ENCODE data around the gene COL1A1.

COL1A1 gene

DNA sequence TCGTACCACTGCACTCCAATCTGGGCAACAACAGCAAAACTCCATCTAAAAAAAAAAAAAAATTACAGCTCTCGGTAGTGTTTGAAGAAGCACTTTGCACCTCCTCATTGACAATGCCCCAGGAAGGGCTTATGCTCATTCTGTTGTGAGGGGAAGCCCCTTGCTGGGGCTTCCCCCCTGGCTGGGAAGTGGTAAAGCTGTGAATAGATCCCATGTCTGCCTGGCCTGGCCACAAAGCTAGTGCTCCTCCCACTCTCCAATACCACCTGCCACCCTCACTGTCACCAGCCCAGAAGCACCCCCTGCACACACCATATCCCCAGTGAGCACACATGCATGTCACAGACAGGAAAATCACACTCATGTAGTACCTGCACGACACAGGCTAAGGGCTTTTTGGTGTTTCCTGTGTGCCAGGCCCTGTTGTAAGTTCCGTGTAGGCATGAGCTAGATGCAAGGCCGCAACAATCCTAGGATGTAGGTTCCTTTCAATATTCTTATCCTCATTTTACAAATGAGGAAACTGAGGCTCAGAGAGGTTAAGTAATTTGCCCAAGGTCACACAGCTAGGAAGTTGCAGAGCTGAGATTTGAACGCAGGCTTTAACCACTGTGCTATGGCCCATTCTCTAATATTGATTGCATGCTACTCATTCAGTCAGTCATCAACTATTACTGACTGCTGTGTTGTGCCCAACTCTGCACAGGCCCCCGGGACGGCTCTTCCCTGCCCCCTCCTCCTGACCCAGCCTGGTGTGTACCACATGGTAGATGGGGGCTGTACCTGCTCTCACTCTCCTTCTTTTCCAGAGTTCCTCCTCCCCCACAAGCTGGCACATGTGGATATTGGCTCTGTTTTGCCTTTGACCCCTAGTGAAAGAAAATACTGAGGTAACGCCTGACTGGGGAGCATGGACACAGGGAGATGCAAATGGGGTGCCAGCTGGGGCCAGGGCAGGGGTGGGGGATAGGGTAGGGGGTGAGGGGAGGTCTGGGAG lies 11.9 kb upstream of the COL1A1 start:
- no peak for DNase-seq (ENCODE audit: low spot score)

GRCh38 chr17:50212121-50212843 lies 10.9 kb upstream of the COL1A1 start:
- DNase-seq (ENCODE audit: low spot score) = no peak

DNA sequence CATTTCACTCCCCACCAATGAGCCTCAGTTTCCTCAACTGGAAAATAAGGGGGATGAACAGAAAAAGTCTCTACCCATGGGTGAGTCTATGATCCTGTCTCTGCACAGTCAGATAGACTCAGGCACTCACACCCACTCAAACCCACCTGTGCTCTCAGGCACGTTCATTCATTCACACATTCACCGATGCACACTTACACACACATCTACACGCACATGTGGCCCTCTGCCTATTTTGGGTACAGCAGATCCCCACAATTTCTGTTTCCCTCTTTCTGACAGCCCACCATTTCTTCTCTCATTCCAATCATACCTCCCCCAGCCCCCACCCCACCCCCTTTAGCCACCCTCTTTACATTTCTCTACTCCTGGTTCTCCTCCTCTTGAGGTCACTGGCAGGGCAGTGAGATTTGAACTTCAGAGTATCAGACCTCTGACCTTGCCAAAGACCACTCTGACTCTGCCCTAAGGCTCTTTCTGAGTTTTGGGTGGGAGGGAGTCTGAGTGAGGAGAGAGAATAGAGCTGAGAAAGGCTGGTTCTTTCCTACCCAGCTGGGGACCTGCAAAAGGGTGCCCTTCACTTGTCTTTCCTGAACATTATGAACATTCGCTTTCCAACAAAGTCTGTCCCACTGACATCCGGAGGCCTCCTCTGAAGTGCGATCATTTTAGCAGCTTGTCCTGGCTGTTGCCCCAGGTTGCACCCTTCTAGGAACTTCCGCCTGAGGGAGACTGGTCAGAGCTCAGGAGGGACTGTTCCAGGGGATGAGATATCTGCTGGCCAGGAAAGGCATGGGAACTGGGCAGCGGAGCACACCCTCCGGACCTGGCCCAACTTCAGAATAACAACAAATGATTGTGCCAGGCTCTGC lies 10.1 kb upstream of the COL1A1 start:
- DNase-seq (ENCODE audit: low spot score) = no peak

- no peak for DNase-seq (ENCODE audit: low spot score)
Observed at GRCh38 chr17:50210240-50211225, 9.1 kb upstream of the COL1A1 start.

DNA sequence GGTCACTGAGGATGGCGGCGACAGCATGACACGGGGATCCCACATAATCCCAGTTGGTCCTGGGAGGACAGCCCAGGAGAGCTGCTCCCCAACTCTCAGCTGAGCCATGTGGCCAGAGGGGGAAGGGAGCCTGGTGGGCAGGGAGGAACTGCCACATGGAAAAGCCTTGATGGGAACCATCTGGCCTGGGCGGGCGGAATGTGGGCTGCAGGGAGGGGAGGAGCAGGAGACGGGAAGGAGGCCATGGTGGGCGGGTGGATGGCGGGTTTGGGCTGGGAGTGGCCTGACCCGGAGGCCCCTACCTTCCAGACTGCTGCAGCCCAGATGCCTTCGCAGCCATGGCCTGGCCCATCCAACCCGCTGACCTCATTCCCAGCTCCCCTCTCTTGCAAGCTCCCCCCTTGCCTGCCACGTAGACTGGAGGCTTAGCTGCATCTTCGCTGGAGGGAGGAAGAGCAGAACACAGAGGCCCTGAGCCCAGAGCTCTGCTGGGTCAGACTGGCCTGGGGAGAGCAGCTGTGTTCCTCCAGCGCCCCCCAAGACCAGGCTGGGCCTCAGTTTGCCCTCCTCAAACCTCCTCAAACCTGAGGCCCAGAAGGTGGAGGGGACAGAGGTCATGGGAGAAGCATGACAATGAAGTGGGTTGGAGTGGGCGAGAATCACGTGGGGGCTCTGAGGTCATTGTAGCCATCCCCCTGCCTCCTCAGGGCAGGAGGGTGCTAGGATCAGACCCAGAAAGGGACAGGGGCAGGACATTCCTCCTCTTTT lies 8.2 kb upstream of the COL1A1 start:
- peak; percentile 25 for DNase-seq (ENCODE audit: low spot score)

DNA sequence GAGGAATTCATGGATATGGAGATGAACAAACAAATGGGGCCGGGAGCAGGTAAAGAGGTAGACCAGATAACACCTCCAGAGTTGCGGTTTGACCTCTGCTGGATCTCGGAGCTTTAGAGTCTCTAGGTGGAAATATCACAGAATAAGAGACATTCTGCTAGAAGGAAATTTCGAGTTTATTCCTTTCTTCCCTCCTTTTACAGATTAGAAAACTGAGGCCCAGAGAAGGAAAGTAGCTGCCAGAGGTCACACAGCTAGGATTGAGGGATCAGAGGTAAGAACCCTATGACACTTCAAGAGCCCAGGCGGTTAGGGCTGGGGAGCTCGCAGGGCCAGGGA lies 7.7 kb upstream of the COL1A1 start:
- DNase-seq (ENCODE audit: low spot score) = no peak

DNA sequence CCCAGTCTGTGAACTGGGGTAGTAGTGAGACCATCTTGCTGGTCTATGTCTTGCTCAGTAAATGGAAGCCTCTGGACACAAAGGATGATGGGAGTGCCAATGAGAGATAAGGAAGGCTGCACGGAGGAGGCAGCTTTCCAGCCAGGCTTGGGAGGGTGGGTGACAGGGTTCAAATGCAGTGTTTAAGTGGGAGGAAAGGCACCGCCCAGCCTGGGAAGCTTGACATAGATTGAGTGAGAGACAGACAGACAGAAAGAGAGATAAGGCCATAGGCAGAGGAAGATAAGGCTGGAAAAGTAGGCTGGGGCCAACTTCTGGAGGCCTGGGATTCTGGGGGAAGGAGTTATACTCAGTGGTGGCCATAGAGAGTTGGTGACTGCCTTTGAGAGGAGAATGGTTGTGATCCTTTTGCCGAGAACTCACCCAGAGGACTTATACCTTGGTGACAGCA lies 7.2 kb upstream of the COL1A1 start:
- no peak for DNase-seq (ENCODE audit: low spot score)

DNA sequence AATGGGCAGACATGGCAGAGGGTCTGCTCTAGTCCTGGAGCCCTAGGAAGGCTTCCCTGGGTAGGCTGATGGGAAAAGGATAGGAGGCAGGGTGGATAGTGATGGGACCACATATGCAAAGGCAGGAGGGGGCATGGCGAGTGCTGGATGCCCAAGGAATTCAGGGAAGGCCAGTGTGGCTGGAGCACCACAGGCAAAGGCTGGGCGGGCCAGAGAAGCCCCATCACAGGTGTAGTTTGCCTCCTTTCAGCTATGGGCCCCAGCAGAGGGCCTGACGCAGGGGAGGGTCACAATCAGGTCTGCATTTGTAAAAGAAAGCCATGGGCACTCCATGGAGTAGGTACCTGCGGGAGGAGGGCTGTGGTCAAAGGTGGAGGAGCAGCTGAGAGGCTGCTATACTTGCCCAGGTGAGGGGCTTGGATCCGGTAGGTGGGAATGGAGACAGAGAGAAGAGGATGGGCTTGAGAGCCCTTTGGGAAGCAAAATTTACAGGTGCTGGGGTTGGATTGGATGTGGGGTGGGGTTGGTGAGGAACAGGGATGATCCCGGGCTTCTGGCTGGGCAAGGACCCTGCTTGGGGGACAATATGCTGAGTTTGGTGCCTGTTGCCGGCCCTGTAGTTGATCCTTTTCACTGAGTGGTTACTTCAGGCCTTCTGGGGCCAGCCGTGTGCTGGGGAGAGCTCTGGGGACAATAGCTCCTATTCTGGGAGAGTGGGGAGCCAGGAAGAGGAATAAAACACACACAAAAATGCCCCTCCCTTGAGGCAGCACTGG lies 6.5 kb upstream of the COL1A1 start:
- no peak for DNase-seq (ENCODE audit: low spot score)

GRCh38 chr17:50207315-50207714 lies 5.9 kb upstream of the COL1A1 start:
- no peak for DNase-seq (ENCODE audit: low spot score)

GRCh38 chr17:50206604-50207293 lies 5.3 kb upstream of the COL1A1 start:
- no peak for DNase-seq (ENCODE audit: low spot score)

DNA sequence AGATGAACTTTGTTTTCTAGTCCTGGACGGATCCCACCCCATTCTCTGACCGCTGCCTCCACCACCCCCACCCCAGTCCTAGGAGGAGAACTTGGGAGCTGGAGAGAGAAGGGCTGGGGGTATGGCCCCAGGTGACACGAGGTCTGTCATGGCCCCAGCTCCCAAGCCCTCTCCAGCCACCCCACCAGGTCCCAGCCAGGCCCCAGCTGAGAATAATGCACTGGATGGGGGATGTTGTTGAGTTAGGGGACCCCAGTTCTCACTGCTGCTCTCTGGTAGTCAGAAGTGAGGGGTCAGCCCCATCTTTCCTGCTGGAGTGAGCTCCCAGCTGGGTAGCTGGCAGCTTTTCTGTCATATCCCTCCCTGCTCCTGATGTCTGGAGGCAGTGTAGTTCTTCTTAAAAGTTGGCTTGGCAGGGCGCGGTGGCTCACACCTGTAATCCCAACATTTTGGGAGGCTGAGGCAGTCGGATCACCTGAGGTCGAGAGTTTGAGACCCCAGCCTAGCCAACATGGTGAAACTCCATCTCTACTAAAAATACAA lies 4.6 kb upstream of the COL1A1 start:
- no peak for DNase-seq (ENCODE audit: low spot score)

DNA sequence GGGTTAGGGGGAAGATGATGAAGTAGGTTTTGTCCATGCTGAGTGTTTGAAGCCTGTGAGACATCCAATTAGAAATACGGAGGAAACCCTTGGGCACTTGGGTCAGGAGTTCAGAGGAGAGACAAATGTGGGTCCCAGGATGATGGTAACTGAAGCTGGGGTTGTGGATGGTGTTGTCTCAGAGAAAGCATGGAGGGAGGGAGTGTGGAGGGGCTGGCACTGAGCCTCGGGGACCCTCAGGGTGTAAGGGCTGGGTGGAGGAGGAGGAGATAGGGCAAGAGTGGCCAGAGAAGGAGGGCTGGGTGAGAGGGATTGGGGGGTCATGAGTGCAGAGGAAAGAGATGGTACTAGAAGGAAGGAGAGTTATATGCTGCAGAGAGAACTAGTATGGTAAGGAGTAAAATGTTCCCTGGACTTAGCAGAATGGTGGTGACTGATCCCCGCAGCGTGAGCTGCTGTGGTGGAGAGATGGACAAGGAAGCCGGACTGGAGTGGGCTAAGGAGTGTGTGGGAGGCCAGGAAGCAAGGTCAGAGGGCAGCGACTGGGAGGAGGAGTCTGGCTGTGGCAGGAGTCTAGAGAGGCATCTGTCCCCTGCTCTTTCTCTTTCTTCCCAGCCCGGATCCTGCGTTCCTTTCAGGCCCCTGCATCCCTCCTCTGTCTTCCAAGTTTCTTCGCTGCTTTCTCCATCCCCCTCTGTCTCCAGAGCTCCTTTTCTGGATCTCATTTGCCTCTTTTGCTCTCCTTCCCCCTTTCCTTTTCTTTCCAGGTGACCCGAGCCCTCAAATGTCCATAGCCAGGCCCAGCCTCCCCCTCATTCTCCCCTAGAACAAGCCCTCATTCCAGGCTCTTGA lies 3.9 kb upstream of the COL1A1 start:
- no peak for DNase-seq (ENCODE audit: low spot score)

GRCh38 chr17:50204431-50204830 lies 3.0 kb upstream of the COL1A1 start:
- DNase-seq (ENCODE audit: low spot score) = no peak

- no peak for DNase-seq (ENCODE audit: low spot score)
Observed at GRCh38 chr17:50203604-50204345, 2.3 kb upstream of the COL1A1 start.

DNA sequence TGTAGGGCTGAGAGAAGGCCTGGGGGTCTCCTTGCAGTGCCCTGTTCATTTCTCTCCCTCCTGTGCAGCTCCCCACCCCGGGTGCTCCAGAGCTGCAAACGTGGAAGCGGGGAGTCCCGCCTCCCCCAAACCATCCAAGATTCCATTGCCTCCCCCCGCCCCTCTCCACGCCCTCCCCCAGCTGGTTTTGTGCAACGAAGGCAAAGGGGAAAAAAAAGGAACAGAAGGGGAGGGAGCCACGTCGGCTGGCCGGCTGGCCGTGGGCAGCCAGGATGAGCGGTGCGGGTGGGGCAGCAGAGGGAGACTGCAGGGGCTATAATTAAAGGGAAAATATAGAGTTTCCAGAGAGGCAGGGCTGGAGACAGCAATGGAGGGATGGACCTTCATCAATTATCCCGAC lies 1.7 kb upstream of the COL1A1 start:
- DNase-seq (ENCODE audit: low spot score) = no peak

GRCh38 chr17:50200457-50201275 lies 765 bp downstream of the COL1A1 start:
- DNase-seq (ENCODE audit: low spot score) = peak; percentile 75
